Measurements from ENCODE around the gene FBXL17.

Gene FBXL17

DNA sequence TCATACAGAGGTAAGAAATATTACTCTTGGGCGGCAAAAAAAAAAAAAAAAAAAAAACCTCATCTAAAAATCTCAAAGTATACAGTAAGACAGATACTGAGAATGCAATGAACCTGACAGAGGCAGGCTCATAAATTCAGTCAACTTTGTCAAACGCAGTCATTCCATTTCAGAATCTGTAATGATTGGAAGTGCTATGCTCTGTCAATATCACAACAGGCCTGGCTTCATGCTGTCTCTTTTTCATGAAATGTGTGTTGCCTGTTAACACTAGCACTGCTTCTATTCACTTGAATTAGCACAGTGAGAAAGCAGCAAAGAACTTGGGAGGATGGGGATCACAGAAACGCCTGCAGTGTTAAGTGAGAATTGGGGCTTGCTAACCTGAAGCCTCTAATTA lies 510.9 kb downstream of the FBXL17 start:
- H3K27ac ChIP-seq (ENCODE audit: low read depth, low read length): no peak overlapping the region
- no peaks in the 10 kb centered on the region for H4K20me1 ChIP-seq (ENCODE audit: low read depth, low read length)
- H3K9me3 ChIP-seq (ENCODE audit: insufficient read depth, low read length): no peaks in the 10 kb centered on the region
- no peak overlapping the region for H3K4me3 ChIP-seq (ENCODE audit: insufficient read depth, low read length, poor library complexity, severe bottlenecking)
- no peaks in the 10 kb centered on the region for H3K79me2 ChIP-seq (ENCODE audit: insufficient read depth, low read length)
- no peaks in the 10 kb centered on the region for H3F3A ChIP-seq (ENCODE audit: insufficient read depth)
- TF ChIP-seq EZH2phosphoT487 (conservative IDR thresholded peaks at IDR 0.05; ENCODE audit: low read length) (no peak), CTCF (IDR thresholded peaks at IDR 0.05; ENCODE audit: insufficient read depth, low read length, poor library complexity, severe bottlenecking) (no peak)
- H2AFZ ChIP-seq (ENCODE audit: low read depth, low read length, severe bottlenecking): no peak overlapping the region
- H3K4me2 ChIP-seq (ENCODE audit: low read depth, low read length, poor library complexity, severe bottlenecking): no peak overlapping the region
- H3K9ac ChIP-seq (ENCODE audit: low read length): no peak overlapping the region
- H3K9me2 ChIP-seq (replicated peaks; ENCODE audit: insufficient read depth, low read length): no peaks in the 10 kb centered on the region
- no peaks in the 10 kb centered on the region for H3K27me3 ChIP-seq (ENCODE audit: low read length)
- no peaks in the 10 kb centered on the region for H3K36me3 ChIP-seq (ENCODE audit: low read length)

DNA sequence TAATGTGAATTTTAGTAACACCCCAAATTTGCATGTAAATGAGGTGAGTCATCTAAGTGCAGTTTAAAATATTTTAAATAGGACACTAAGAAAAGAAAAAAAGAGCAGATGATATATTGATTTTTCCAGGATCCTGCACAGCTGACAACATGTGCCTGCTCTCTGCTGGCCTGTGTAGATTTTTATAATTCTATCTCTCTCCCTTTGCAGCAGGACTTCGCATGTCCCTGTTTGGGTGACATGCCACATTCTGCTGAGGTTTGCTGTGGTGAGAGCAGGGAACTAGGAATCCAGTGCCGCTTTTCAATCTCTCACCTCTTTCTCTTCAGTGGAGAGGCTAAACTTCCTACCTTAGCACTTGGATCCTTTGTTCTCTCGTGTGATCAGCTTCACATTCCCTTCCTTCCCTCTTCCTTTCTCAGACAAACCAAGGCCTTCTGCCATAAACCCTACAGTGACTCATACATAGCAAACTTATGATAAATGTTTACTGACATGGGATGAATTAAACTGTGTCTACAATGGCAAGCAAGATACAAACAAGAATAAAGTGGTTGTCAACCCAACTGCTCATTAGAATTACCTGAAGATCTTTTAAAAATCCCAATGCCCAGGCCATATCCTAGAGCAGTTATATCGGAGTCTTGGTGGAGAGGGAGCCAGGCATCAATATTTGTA lies 512.3 kb downstream of the FBXL17 start:
- no peaks in the 10 kb centered on the region for H3F3A ChIP-seq (ENCODE audit: insufficient read depth)
- H3K9ac ChIP-seq (ENCODE audit: low read length): no peak overlapping the region
- H3K9me3 ChIP-seq (ENCODE audit: insufficient read depth, low read length): no peaks in the 10 kb centered on the region
- H2AFZ ChIP-seq (ENCODE audit: low read depth, low read length, severe bottlenecking): no peak overlapping the region
- H3K27ac ChIP-seq (ENCODE audit: low read depth, low read length): no peak overlapping the region
- no peaks in the 10 kb centered on the region for H3K27me3 ChIP-seq (ENCODE audit: low read length)
- no peaks in the 10 kb centered on the region for H3K9me2 ChIP-seq (replicated peaks; ENCODE audit: insufficient read depth, low read length)
- no peak for TF ChIP-seq CTCF (IDR thresholded peaks at IDR 0.05; ENCODE audit: insufficient read depth, low read length, poor library complexity, severe bottlenecking)
- no peak for TF ChIP-seq EZH2phosphoT487 (conservative IDR thresholded peaks at IDR 0.05; ENCODE audit: low read length)
- H3K4me2 ChIP-seq (ENCODE audit: low read depth, low read length, poor library complexity, severe bottlenecking): no peak overlapping the region
- no peaks in the 10 kb centered on the region for H3K36me3 ChIP-seq (ENCODE audit: low read length)
- H3K79me2 ChIP-seq (ENCODE audit: insufficient read depth, low read length): no peaks in the 10 kb centered on the region
- H4K20me1 ChIP-seq (ENCODE audit: low read depth, low read length): no peaks in the 10 kb centered on the region
- H3K4me3 ChIP-seq (ENCODE audit: insufficient read depth, low read length, poor library complexity, severe bottlenecking): no peak overlapping the region

- Histone ChIP-seq H3K4me3 (ENCODE audit: insufficient read depth, low read length, poor library complexity, severe bottlenecking) (no peak overlapping the region), H3K79me2 (ENCODE audit: insufficient read depth, low read length) (no peaks in the 10 kb centered on the region), H3K9ac (ENCODE audit: low read length) (no peak overlapping the region), H3K27me3 (ENCODE audit: low read length) (no peaks in the 10 kb centered on the region), H3F3A (ENCODE audit: insufficient read depth) (no peaks in the 10 kb centered on the region), H2AFZ (ENCODE audit: low read depth, low read length, severe bottlenecking) (no peak overlapping the region), H4K20me1 (ENCODE audit: low read depth, low read length) (no peaks in the 10 kb centered on the region), H3K4me2 (ENCODE audit: low read depth, low read length, poor library complexity, severe bottlenecking) (no peak overlapping the region), H3K36me3 (ENCODE audit: low read length) (no peaks in the 10 kb centered on the region), H3K9me2 (replicated peaks; ENCODE audit: insufficient read depth, low read length) (no peaks in the 10 kb centered on the region), H3K9me3 (ENCODE audit: insufficient read depth, low read length) (no peaks in the 10 kb centered on the region), H3K27ac (ENCODE audit: low read depth, low read length) (no peak overlapping the region)
- TF ChIP-seq EZH2phosphoT487 (conservative IDR thresholded peaks at IDR 0.05; ENCODE audit: low read length) (no peak), CTCF (IDR thresholded peaks at IDR 0.05; ENCODE audit: insufficient read depth, low read length, poor library complexity, severe bottlenecking) (no peak)
Measured at GRCh38 chr5:107868650-107869409, 513.1 kb downstream of the FBXL17 start.

Data from SU-DHL-6 (cell line).